Measurements from ENCODE around the gene ATF3.

DNA sequence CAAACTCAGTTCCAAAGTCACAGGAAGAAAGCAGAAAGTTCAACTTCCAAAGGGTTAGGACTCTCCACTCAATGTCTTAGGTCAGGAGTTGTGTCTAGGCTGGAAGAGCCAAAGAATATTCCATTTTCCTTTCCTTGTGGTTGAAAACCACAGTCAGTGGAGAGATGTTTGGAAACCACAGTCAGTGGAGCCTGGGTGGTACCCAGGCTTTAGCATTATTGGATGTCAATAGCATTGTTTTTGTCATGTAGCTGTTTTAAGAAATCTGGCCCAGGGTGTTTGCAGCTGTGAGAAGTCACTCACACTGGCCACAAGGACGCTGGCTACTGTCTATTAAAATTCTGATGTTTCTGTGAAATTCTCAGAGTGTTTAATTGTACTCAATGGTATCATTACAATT, 11.7 kb downstream of the ATF3 start:
- TF ChIP-seq ELF1 (IDR thresholded peaks at IDR 0.05; ENCODE audit: borderline replicate concordance, low read depth): no peak
- TF ChIP-seq EZH2phosphoT487 (IDR thresholded peaks at IDR 0.05; ENCODE audit: borderline replicate concordance): no peak
- TF ChIP-seq, protein P1, sequence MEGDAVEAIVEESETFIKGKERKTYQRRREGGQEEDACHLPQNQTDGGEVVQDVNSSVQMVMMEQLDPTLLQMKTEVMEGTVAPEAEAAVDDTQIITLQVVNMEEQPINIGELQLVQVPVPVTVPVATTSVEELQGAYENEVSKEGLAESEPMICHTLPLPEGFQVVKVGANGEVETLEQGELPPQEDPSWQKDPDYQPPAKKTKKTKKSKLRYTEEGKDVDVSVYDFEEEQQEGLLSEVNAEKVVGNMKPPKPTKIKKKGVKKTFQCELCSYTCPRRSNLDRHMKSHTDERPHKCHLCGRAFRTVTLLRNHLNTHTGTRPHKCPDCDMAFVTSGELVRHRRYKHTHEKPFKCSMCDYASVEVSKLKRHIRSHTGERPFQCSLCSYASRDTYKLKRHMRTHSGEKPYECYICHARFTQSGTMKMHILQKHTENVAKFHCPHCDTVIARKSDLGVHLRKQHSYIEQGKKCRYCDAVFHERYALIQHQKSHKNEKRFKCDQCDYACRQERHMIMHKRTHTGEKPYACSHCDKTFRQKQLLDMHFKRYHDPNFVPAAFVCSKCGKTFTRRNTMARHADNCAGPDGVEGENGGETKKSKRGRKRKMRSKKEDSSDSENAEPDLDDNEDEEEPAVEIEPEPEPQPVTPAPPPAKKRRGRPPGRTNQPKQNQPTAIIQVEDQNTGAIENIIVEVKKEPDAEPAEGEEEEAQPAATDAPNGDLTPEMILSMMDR (IDR thresholded peaks at IDR 0.05 in 2 of 3, conservative IDR thresholded peaks at IDR 0.05 in 1 of 3; ENCODE audit: borderline replicate concordance in 1 of 3, insufficient read depth in 1 of 3, low read depth in 2 of 3, low read length in 2 of 3): no peak
- no peak for TF ChIP-seq FOSL1 (IDR thresholded peaks at IDR 0.05; ENCODE audit: low read depth)
- TF ChIP-seq CEBPB (IDR thresholded peaks at IDR 0.05; ENCODE audit: low read depth): no peak
- TF ChIP-seq POLR2AphosphoS5 (IDR thresholded peaks at IDR 0.05; ENCODE audit: low read depth, low read length): no peak
- TF ChIP-seq, protein P2, sequence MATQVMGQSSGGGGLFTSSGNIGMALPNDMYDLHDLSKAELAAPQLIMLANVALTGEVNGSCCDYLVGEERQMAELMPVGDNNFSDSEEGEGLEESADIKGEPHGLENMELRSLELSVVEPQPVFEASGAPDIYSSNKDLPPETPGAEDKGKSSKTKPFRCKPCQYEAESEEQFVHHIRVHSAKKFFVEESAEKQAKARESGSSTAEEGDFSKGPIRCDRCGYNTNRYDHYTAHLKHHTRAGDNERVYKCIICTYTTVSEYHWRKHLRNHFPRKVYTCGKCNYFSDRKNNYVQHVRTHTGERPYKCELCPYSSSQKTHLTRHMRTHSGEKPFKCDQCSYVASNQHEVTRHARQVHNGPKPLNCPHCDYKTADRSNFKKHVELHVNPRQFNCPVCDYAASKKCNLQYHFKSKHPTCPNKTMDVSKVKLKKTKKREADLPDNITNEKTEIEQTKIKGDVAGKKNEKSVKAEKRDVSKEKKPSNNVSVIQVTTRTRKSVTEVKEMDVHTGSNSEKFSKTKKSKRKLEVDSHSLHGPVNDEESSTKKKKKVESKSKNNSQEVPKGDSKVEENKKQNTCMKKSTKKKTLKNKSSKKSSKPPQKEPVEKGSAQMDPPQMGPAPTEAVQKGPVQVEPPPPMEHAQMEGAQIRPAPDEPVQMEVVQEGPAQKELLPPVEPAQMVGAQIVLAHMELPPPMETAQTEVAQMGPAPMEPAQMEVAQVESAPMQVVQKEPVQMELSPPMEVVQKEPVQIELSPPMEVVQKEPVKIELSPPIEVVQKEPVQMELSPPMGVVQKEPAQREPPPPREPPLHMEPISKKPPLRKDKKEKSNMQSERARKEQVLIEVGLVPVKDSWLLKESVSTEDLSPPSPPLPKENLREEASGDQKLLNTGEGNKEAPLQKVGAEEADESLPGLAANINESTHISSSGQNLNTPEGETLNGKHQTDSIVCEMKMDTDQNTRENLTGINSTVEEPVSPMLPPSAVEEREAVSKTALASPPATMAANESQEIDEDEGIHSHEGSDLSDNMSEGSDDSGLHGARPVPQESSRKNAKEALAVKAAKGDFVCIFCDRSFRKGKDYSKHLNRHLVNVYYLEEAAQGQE (IDR thresholded peaks at IDR 0.05; ENCODE audit: low read depth): no peak
- TF ChIP-seq ZNF274 (IDR thresholded peaks at IDR 0.05; ENCODE audit: low read depth, low read length): no peak
- TF ChIP-seq EZH2 (IDR thresholded peaks at IDR 0.05): no peak
